H1 (cell line): ENCODE measurements around the gene NEB. TPM values are rescaled to one million over a fixed set of nuclear protein-coding genes. Genes with fewer than 3 reads are reported as not detected.

Experiments
- CTCF ChIA-PET: fragments of 300-600 bp; sonication (Branson Sonifier 250); formaldehyde crosslinking; loops from one replicate; lab custom pipeline; 2021; ENCODE audit not compliant: partially characterized antibody; lab: Charles Lee
- POLR2A ChIA-PET: fragments of 300-600 bp; sonication (Branson Sonifier 250); formaldehyde crosslinking; loops from one replicate; lab custom pipeline; 2021; ENCODE audit warnings: inconsistent platforms; ENCODE audit not compliant: partially characterized antibody; lab: Charles Lee
- DNase-seq, 2 experiments: peaks; one replicate each; pipeline versions ENCODE4 v3.0.0 to v3.0.0-alpha.2; 2010 to 2022; ENCODE audit warnings: low spot score in 2 of 2, low read depth in 1 of 2, mixed read lengths in 1 of 2
- FAIRE-seq: peaks from 2 replicates; lab custom pipeline; 2011; peaks lifted over from hg19 to GRCh38; lab: Jason Lieb, UNC
- H2AFZ ChIP-seq: 2 replicates; pipeline ENCODE4 v1.8.1; 2012; ENCODE audit warnings: low read length, inconsistent platforms
- H2AK5ac ChIP-seq: 2 replicates; pipeline ENCODE4 v1.6.1; 2013; ENCODE audit warnings: low read depth, low read length
- H2BK120ac ChIP-seq: replicated peaks from 2 replicates; pipeline ENCODE3; 2013; ENCODE audit warnings: low read depth, low read length, inconsistent platforms
- H2BK12ac ChIP-seq: 2 replicates; pipeline ENCODE4 v1.6.1; 2013; ENCODE audit warnings: low read depth, low read length
- H2BK15ac ChIP-seq: 2 replicates; pipeline ENCODE4 v1.6.1; 2013; ENCODE audit warnings: low read length
- H2BK20ac ChIP-seq: 2 replicates; pipeline ENCODE4 v1.6.1; 2013; ENCODE audit warnings: low read length
- H2BK5ac ChIP-seq: 2 replicates; pipeline ENCODE4 v1.6.1; 2013; ENCODE audit warnings: low read depth, low read length
- H3K14ac ChIP-seq: 2 replicates; pipeline ENCODE4 v1.6.1; 2013; ENCODE audit warnings: inconsistent platforms; ENCODE audit not compliant: insufficient read length
- H3K18ac ChIP-seq: 2 replicates; pipeline ENCODE4 v1.6.1; 2013; ENCODE audit warnings: low read length; ENCODE audit errors: extremely low read depth
- H3K23ac ChIP-seq: 2 replicates; pipeline ENCODE4 v1.6.1; 2013; ENCODE audit warnings: inconsistent platforms; ENCODE audit not compliant: insufficient read length
- H3K23me2 ChIP-seq: 2 replicates; pipeline ENCODE4 v1.6.1; 2013; ENCODE audit warnings: low read depth, low read length
- H3K27ac ChIP-seq: 2 replicates; pipeline ENCODE4 v1.6.1; 2011; ENCODE audit warnings: low read depth, low read length, inconsistent platforms
- H3K27me3 ChIP-seq, 4 experiments: replicated peaks in 1 of 4; 1 replicate in 1 of 4; 2 replicates in 3 of 4; pipeline versions ENCODE4 v1.6.1 to v1.8.1; 2011 to 2013; ENCODE audit warnings: low read length in 3 of 4, mild to moderate bottlenecking in 3 of 4, inconsistent platforms in 2 of 4, mixed read lengths in 2 of 4, moderate library complexity in 1 of 4; ENCODE audit not compliant: control insufficient read depth in 3 of 4, insufficient read depth in 3 of 4; ENCODE audit errors: extremely low read depth in 1 of 4
- H3K36me3 ChIP-seq, 4 experiments: 2 replicates each; pipeline versions ENCODE4 v1.6.1 to v1.8.1; 2011 to 2013; ENCODE audit warnings: mild to moderate bottlenecking in 4 of 4, low read length in 3 of 4, moderate library complexity in 2 of 4, control low read depth in 1 of 4, inconsistent platforms in 1 of 4; ENCODE audit not compliant: insufficient read depth in 4 of 4, control insufficient read depth in 2 of 4
- H3K4ac ChIP-seq: replicated peaks from 2 replicates; pipeline ENCODE3; 2013; ENCODE audit warnings: low read length, low read depth, mixed read lengths, inconsistent platforms; ENCODE audit not compliant: insufficient read length
- H3K4me1 ChIP-seq, 4 experiments: replicated peaks in 1 of 4; 1 replicate in 1 of 4; 2 replicates in 3 of 4; pipeline versions ENCODE4 v1.6.1 to v1.8.1; 2011 to 2013; ENCODE audit warnings: low read length in 3 of 4, inconsistent platforms in 2 of 4, mixed read lengths in 1 of 4; ENCODE audit not compliant: insufficient read depth in 4 of 4, control insufficient read depth in 3 of 4
- H3K4me2 ChIP-seq, 2 experiments: 2 replicates each; pipeline versions ENCODE4 v1.6.1 to v1.8.1; 2011 to 2013; ENCODE audit warnings: low read depth in 2 of 2, low read length in 2 of 2, control low read depth in 1 of 2, inconsistent platforms in 1 of 2, mild to moderate bottlenecking in 1 of 2; ENCODE audit not compliant: insufficient read depth in 1 of 2
- H3K4me3 ChIP-seq, 4 experiments: fragments of 200-600, 300-600 bp in 1 of 4; sonication (generic), shearing (Covaris generic), sonication (Bioruptor Twin) in 1 of 4; 2 replicates each; pipeline versions ENCODE4 v1.5.1 to v1.8.1; 2011 to 2016; ENCODE audit warnings: low read length in 4 of 4, low read depth in 3 of 4, control low read depth in 2 of 4, inconsistent platforms in 2 of 4, mild to moderate bottlenecking in 2 of 4, mixed read lengths in 1 of 4, moderate library complexity in 1 of 4; ENCODE audit not compliant: insufficient read depth in 2 of 4; ENCODE audit errors: extremely low read depth in 1 of 4
- H3K56ac ChIP-seq: replicated peaks from 2 replicates; pipeline ENCODE3; 2013; ENCODE audit warnings: low read depth, mild to moderate bottlenecking, mixed read lengths, low read length, inconsistent platforms; ENCODE audit not compliant: insufficient read length
- H3K79me1 ChIP-seq: 2 replicates; pipeline ENCODE4 v1.6.1; 2013; ENCODE audit warnings: low read depth, low read length, control low read depth
- H3K79me2 ChIP-seq, 2 experiments: 2 replicates each; pipeline versions ENCODE4 v1.6.1 to v1.8.1; 2012 to 2013; ENCODE audit warnings: low read length in 2 of 2, mild to moderate bottlenecking in 2 of 2, inconsistent platforms in 1 of 2; ENCODE audit not compliant: insufficient read depth in 2 of 2, control insufficient read depth in 1 of 2
- H3K9ac ChIP-seq, 4 experiments: replicated peaks in 1 of 4; 1 replicate in 1 of 4; 2 replicates in 3 of 4; pipeline versions ENCODE4 v1.6.1 to v1.8.1; 2011 to 2013; ENCODE audit warnings: low read depth in 3 of 4, low read length in 3 of 4, control low read depth in 2 of 4, mild to moderate bottlenecking in 2 of 4, moderate library complexity in 2 of 4, inconsistent platforms in 1 of 4; ENCODE audit errors: extremely low read depth in 1 of 4
- H3K9me3 ChIP-seq, 2 experiments: 2 replicates each; pipeline versions ENCODE4 v1.6.1 to v1.8.1; 2012 to 2013; ENCODE audit warnings: mild to moderate bottlenecking in 2 of 2, moderate library complexity in 2 of 2, control low read depth in 1 of 2, inconsistent platforms in 1 of 2, low read depth in 1 of 2, low read length in 1 of 2, mixed read lengths in 1 of 2; ENCODE audit not compliant: insufficient read depth in 2 of 2
- H4K20me1 ChIP-seq, 2 experiments: replicated peaks in 1 of 2; 2 replicates each; pipeline versions ENCODE3 to v1.8.1; 2011 to 2013; ENCODE audit warnings: inconsistent platforms in 2 of 2, low read length in 2 of 2, mild to moderate bottlenecking in 1 of 2; ENCODE audit not compliant: insufficient read depth in 2 of 2, control insufficient read depth in 1 of 2
- H4K5ac ChIP-seq: 2 replicates; pipeline ENCODE4 v1.6.1; 2013; ENCODE audit warnings: low read length, low read depth, mixed read lengths, inconsistent platforms; ENCODE audit not compliant: insufficient read length
- H4K8ac ChIP-seq: 2 replicates; pipeline ENCODE4 v1.8.0; 2013; ENCODE audit warnings: mild to moderate bottlenecking, moderate library complexity, low read length, inconsistent platforms; ENCODE audit not compliant: insufficient read depth; ENCODE audit errors: extremely low read depth
- H4K91ac ChIP-seq: replicated peaks from 2 replicates; pipeline ENCODE3; 2013; ENCODE audit warnings: low read length, mixed read lengths, inconsistent platforms; ENCODE audit not compliant: insufficient read length
- CTBP2 ChIP-seq: IDR thresholded peaks from 2 replicates; pipeline ENCODE4 v1.7.0; 2011; ENCODE audit warnings: borderline replicate concordance, mild to moderate bottlenecking, moderate library complexity, mixed read lengths, low read length; ENCODE audit not compliant: insufficient read depth, insufficient read length
- EGR1 ChIP-seq: IDR thresholded peaks from 2 replicates; pipeline ENCODE4 v1.6.1; 2011; ENCODE audit warnings: low read depth, low read length, borderline replicate concordance
- EZH2 ChIP-seq: fragments of 200-600 bp; sonication (generic); IDR thresholded peaks from 2 replicates; pipeline ENCODE4 v1.7.1; 2012; ENCODE audit warnings: low read depth, mild to moderate bottlenecking, moderate library complexity, low read length, inconsistent platforms; ENCODE audit not compliant: severe bottlenecking
- GABPA ChIP-seq: IDR thresholded peaks from 2 replicates; pipeline ENCODE4 v1.6.1; 2011; ENCODE audit warnings: mild to moderate bottlenecking, low read length, moderate library complexity, borderline replicate concordance; ENCODE audit not compliant: insufficient read depth
- HDAC6 ChIP-seq: IDR thresholded peaks from one replicate; pipeline ENCODE4 v1.7.1; 2012; ENCODE audit warnings: low read depth, mild to moderate bottlenecking, inconsistent platforms, low read length, moderate library complexity
- RAD21 ChIP-seq, 2 experiments: IDR thresholded peaks in 1 of 2; conservative IDR thresholded peaks in 1 of 2; 2 replicates each; pipeline ENCODE4 v1.6.1; 2011; ENCODE audit warnings: low read depth in 2 of 2, low read length in 2 of 2, improper control_type of control experiment in 1 of 2, inconsistent platforms in 1 of 2, mild to moderate bottlenecking in 1 of 2, moderate library complexity in 1 of 2
- SIRT6 ChIP-seq: IDR thresholded peaks from one replicate; pipeline ENCODE4 v1.7.1; 2012; ENCODE audit warnings: low read length, inconsistent platforms
- SP1 ChIP-seq: IDR thresholded peaks from 2 replicates; pipeline ENCODE4 v1.6.1; 2011; ENCODE audit warnings: low read depth, low read length
- TBP ChIP-seq: IDR thresholded peaks from 2 replicates; pipeline ENCODE4 v1.6.1; 2011; ENCODE audit warnings: low read depth, low read length, improper control_type of control experiment
- TEAD4 ChIP-seq: IDR thresholded peaks from 2 replicates; pipeline ENCODE4 v1.6.1; 2012; ENCODE audit warnings: low read depth, low read length, inconsistent platforms, mixed read lengths
- polyA plus RNA-seq, 7 experiments: library from polyadenylated mRNA; depleted of rRNA in 3 of 7; stranded (reverse) in 5 of 7; unstranded in 2 of 7; fragments of >200 nt in 5 of 7; fragments of 200-250 nt in 2 of 7; gene quantifications; 1 replicate in 5 of 7; 2 replicates in 1 of 7; 4 replicates in 1 of 7; pipeline versions ENCODE4 v1.2.1 to v1.2.3, GENCODE V29; 2011 to 2013; ENCODE audit warnings: missing spikeins in 2 of 7, mixed read lengths in 2 of 7
- total RNA-seq: library from RNA; stranded (reverse); fragmentation: NEBNext Ultra II Directional; extraction: Animal tissue kit (Norgen Biotek cat#: 25700); gene quantifications from 2 replicates; pipeline ENCODE4 v1.2.1, GENCODE V29; 2021

NEB gene
- total and polyA plus RNA-seq, 2 of the 8 experiments (the other 6 are each of a cell fraction or from before 2014, with no cell fraction given), result 1.4 to 2.5 TPM

GRCh38 chr2:151556121-151556520, 178.2 kb downstream of the NEB start:
- DNase-seq (no peak), FAIRE-seq (no peak)
- Histone ChIP-seq H3K27me3 (no peaks in the 10 kb centered on the region), H2BK12ac (no peak overlapping the region), H3K4me1 (no peaks in the 10 kb centered on the region; a peak in 1 of 7 replicates), H2BK15ac (no peak overlapping the region), H3K14ac (no peak overlapping the region), H3K4me2 (no peak overlapping the region), H2AK5ac (no peak overlapping the region), H3K9ac (no peak overlapping the region), H3K23me2 (no peaks in the 10 kb centered on the region), H3K9me3 (no peaks in the 10 kb centered on the region), H3K36me3 (no peaks in the 10 kb centered on the region), H4K91ac (no peak overlapping the region), H2BK20ac (no peak overlapping the region), H3K79me2 (no peaks in the 10 kb centered on the region), H4K20me1 (no peaks in the 10 kb centered on the region), H3K56ac (no peak overlapping the region), H3K79me1 (no peaks in the 10 kb centered on the region), H3K27ac (no peak overlapping the region), H2BK5ac (no peak overlapping the region), H4K8ac (no peak overlapping the region), H2BK120ac (no peak overlapping the region), H2AFZ (no peak overlapping the region), H3K4ac (no peak overlapping the region), H4K5ac (no peak overlapping the region), H3K23ac (no peak overlapping the region), H3K18ac (no peak overlapping the region), H3K4me3 (no peak overlapping the region)
- TF ChIP-seq SP1 (no peak), TBP (no peak), CTBP2 (no peak), GABPA (no peak), RAD21 (IDR thresholded peaks at IDR 0.05 in 1 of 2, conservative IDR thresholded peaks at IDR 0.05 in 1 of 2; ENCODE audit: low read depth in 2 of 2, low read length in 2 of 2) (no peak), HDAC6 (no peak), SIRT6 (no peak), EZH2 (no peak), EGR1 (no peak), TEAD4 (no peak)
- ChIA-PET CTCF (interaction anchor here (0.7 kb wide), 1 partner anchor 12 kb away, joined by 3 read pairs; no protein-coding TSS in a partner anchor), POLR2A (no interaction called here)
